K562 (cell line): ENCODE results near the gene CXCR2.

Experiments used
- GABPB1 ChIP-seq: sonication (generic); formaldehyde crosslinking; IDR thresholded peaks from 2 replicates; pipeline ENCODE4 v1.8.0; 2022; ENCODE audit warnings: mild to moderate bottlenecking, missing genetic modification reagents
- JUNB ChIP-seq: fragments of 450-650 bp; formaldehyde crosslinking; conservative IDR thresholded peaks from 2 replicates; pipeline ENCODE4 v1.4.0; 2020; ENCODE audit warnings: mild to moderate bottlenecking
- MCM2 ChIP-seq: fragments of 450-650 bp; IDR thresholded peaks from 2 replicates; pipeline ENCODE4 v1.6.1; 2017; ENCODE audit warnings: low read depth, mild to moderate bottlenecking
- SMARCB1 ChIP-seq: IDR thresholded peaks from 2 replicates; pipeline ENCODE4 v1.6.1; 2011; ENCODE audit warnings: improper control_type of control experiment, low read depth; ENCODE audit not compliant: insufficient read length
- ZZZ3 ChIP-seq: fragments of 450-650 bp; IDR thresholded peaks from 2 replicates; pipeline ENCODE4 v1.6.1; 2016; ENCODE audit warnings: antibody characterized with exemption, mild to moderate bottlenecking, moderate library complexity
- TF ChIP-seq, protein P1 (sequence below): fragments of 250-450 bp; sonication (Bioruptor Pico); IDR thresholded peaks from 2 replicates; pipeline ENCODE4 v1.4.0; 2020; ENCODE audit warnings: mild to moderate bottlenecking
- TF ChIP-seq, protein P2 (sequence below): sonication (generic); formaldehyde crosslinking; IDR thresholded peaks from 2 replicates; pipeline ENCODE4 v1.8.0; 2022; ENCODE audit warnings: mild to moderate bottlenecking, missing genetic modification reagents
- TF ChIP-seq, protein P3 (sequence below): sonication (generic); formaldehyde crosslinking; IDR thresholded peaks from 2 replicates; pipeline ENCODE4 v1.8.0; 2023; ENCODE audit warnings: mild to moderate bottlenecking, missing genetic modification reagents
- TF ChIP-seq, protein P4 (sequence below), 3 experiments: IDR thresholded peaks in 2 of 3; conservative IDR thresholded peaks in 1 of 3; 2 replicates each; pipeline ENCODE4 v1.5.1; 2011 to 2012; ENCODE audit warnings: low read length in 3 of 3, mild to moderate bottlenecking in 3 of 3, control low read depth in 2 of 3, improper control_type of control experiment in 1 of 3, inconsistent platforms in 1 of 3, low read depth in 1 of 3, mixed read lengths in 1 of 3, moderate library complexity in 1 of 3; ENCODE audit not compliant: insufficient read depth in 2 of 3
- TF ChIP-seq, protein P5 (sequence below): fragments of 250-450 bp; sonication (Bioruptor Pico); IDR thresholded peaks from 2 replicates; pipeline ENCODE4 v1.8.0; 2022; ENCODE audit warnings: inconsistent platforms

DNA sequence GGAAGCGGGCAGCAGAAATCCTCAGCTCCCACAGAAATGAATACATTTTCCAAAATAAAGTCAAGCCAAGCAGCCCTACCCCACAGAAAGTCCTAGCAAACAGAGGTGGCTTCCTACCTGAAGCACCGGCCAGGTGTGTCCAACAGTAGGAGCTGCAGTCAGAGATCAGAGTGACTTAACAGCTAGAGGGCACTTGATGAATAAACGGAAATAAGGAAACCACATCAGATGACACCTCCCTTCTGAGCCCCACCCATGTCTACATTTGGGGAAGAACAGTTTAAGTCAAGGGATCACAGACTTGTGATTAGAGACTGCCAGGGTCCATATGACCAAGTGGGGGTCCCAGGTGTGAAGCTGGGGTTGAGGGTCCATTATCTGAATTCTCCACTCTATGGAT lies 41.0 kb downstream of the CXCR2 start, which contains the start of gene CXCR1:
- TF ChIP-seq, protein P1, sequence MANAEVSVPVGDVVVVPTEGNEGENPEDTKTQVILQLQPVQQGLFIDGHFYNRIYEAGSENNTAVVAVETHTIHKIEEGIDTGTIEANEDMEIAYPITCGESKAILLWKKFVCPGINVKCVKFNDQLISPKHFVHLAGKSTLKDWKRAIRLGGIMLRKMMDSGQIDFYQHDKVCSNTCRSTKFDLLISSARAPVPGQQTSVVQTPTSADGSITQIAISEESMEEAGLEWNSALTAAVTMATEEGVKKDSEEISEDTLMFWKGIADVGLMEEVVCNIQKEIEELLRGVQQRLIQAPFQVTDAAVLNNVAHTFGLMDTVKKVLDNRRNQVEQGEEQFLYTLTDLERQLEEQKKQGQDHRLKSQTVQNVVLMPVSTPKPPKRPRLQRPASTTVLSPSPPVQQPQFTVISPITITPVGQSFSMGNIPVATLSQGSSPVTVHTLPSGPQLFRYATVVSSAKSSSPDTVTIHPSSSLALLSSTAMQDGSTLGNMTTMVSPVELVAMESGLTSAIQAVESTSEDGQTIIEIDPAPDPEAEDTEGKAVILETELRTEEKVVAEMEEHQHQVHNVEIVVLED (CRISPR knock-in tag), result no peak
- TF ChIP-seq, protein P2, sequence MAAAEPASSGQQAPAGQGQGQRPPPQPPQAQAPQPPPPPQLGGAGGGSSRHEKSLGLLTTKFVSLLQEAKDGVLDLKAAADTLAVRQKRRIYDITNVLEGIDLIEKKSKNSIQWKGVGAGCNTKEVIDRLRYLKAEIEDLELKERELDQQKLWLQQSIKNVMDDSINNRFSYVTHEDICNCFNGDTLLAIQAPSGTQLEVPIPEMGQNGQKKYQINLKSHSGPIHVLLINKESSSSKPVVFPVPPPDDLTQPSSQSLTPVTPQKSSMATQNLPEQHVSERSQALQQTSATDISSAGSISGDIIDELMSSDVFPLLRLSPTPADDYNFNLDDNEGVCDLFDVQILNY (CRISPR knock-in tag), result no peak
- TF ChIP-seq MCM2 (no peak), SMARCB1 (no peak), JUNB (CRISPR knock-in tag) (no peak), GABPB1 (no peak), ZZZ3 (no peak)
- TF ChIP-seq, protein P3, sequence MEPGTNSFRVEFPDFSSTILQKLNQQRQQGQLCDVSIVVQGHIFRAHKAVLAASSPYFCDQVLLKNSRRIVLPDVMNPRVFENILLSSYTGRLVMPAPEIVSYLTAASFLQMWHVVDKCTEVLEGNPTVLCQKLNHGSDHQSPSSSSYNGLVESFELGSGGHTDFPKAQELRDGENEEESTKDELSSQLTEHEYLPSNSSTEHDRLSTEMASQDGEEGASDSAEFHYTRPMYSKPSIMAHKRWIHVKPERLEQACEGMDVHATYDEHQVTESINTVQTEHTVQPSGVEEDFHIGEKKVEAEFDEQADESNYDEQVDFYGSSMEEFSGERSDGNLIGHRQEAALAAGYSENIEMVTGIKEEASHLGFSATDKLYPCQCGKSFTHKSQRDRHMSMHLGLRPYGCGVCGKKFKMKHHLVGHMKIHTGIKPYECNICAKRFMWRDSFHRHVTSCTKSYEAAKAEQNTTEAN (CRISPR knock-in tag), result no peak
- TF ChIP-seq, protein P4, sequence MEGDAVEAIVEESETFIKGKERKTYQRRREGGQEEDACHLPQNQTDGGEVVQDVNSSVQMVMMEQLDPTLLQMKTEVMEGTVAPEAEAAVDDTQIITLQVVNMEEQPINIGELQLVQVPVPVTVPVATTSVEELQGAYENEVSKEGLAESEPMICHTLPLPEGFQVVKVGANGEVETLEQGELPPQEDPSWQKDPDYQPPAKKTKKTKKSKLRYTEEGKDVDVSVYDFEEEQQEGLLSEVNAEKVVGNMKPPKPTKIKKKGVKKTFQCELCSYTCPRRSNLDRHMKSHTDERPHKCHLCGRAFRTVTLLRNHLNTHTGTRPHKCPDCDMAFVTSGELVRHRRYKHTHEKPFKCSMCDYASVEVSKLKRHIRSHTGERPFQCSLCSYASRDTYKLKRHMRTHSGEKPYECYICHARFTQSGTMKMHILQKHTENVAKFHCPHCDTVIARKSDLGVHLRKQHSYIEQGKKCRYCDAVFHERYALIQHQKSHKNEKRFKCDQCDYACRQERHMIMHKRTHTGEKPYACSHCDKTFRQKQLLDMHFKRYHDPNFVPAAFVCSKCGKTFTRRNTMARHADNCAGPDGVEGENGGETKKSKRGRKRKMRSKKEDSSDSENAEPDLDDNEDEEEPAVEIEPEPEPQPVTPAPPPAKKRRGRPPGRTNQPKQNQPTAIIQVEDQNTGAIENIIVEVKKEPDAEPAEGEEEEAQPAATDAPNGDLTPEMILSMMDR (IDR thresholded peaks at IDR 0.05 in 2 of 3, conservative IDR thresholded peaks at IDR 0.05 in 1 of 3; ENCODE audit: insufficient read depth in 2 of 3, low read depth in 1 of 3, low read length in 3 of 3), result no peak
- TF ChIP-seq, protein P5, sequence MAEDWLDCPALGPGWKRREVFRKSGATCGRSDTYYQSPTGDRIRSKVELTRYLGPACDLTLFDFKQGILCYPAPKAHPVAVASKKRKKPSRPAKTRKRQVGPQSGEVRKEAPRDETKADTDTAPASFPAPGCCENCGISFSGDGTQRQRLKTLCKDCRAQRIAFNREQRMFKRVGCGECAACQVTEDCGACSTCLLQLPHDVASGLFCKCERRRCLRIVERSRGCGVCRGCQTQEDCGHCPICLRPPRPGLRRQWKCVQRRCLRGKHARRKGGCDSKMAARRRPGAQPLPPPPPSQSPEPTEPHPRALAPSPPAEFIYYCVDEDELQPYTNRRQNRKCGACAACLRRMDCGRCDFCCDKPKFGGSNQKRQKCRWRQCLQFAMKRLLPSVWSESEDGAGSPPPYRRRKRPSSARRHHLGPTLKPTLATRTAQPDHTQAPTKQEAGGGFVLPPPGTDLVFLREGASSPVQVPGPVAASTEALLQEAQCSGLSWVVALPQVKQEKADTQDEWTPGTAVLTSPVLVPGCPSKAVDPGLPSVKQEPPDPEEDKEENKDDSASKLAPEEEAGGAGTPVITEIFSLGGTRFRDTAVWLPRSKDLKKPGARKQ (CRISPR knock-in tag), result no peak
